ENCODE data around the gene SIRT4. TPM values are rescaled to one million over a fixed set of nuclear protein-coding genes. Genes with fewer than 3 reads are reported as not detected.
A peak's percentile ranks its signal among the peaks of the same experiment; 100 is the strongest.

Gene SIRT4

DNA sequence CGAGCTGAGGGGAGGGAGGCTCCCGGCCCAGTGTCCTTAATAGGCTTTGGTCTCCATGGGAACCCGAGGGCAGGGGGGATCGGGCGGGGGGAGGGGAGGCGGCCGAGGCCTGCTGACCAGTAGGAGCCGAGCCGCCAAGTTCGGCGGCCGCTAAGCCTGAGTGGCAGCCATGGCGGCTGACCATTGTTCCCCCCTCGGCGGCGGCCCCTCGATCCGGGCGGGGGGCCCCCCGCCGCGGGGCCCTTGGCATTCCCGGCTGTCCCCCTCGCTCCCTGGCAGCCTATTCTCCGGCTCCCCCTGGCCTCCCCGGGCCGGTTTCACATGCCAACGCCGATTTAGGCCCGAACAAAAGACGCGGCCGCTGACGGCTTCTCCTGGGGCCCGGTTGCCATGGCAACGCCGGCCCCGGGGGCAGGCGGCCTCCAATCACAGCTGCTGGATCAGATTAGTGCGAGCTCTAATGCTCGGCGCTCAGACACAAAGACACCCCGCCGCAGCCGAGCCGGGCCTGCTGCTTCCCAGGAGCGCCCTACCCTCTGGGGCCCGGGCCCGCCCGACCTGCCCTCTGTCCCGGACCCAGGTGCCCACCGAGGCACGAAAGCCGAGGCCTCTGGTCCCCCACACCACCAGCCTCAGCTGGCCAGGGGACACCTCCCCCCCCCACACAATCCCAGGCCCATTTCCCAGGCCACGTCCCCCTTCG, 59.5 kb downstream of the SIRT4 start:
- peak overlapping the region; percentile 94 for H4K8ac ChIP-seq (ENCODE audit: low read length)
- peak; percentile 82 for DNase-seq
- no peak overlapping the region for H2BK5ac ChIP-seq (ENCODE audit: low read depth, low read length, poor library complexity, severe bottlenecking)
- peak overlapping the region; percentile 70 to 85 for H3K18ac ChIP-seq (ENCODE audit: low read depth in 1 of 2, low read length in 2 of 2)
- peak overlapping the region; percentile 42 for H2BK120ac ChIP-seq (ENCODE audit: low read depth, low read length)
- H3K4ac ChIP-seq (ENCODE audit: low read depth in 1 of 2, low read length in 2 of 2), result peak overlapping the region in 1 of 2 experiments; percentile 94
- 10% methylated on average over 43 of the region's 56 CpGs for WGBS
- peak overlapping the region; percentile 94 for H2BK15ac ChIP-seq (ENCODE audit: low read depth, poor library complexity, severe bottlenecking)
- H2AFZ ChIP-seq (ENCODE audit: low read depth, low read length), result peak overlapping the region; percentile 83
- no peak overlapping the region for H3K27ac ChIP-seq (ENCODE audit: low read length, poor library complexity, severe bottlenecking)
- H3K9ac ChIP-seq (ENCODE audit: low read length), result peak overlapping the region; percentile 86
- H3K36me3 ChIP-seq (ENCODE audit: control insufficient read depth in 1 of 2, insufficient read depth in 2 of 2, low read depth in 1 of 2, low read length in 2 of 2), result no peaks in the 10 kb centered on the region
- H3K27me3 ChIP-seq (ENCODE audit: control insufficient read depth in 1 of 2, insufficient read depth in 1 of 2, low read length in 2 of 2), result peaks cover 23 to 63% of the 10 kb centered on the region in 2 experiments
- peak overlapping the region; percentile 81 for H3K4me2 ChIP-seq (ENCODE audit: low read length, poor library complexity, severe bottlenecking)
- peaks cover 16% of the 10 kb centered on the region for H3K4me1 ChIP-seq (ENCODE audit: control insufficient read depth, insufficient read depth, low read depth, low read length)
- peak overlapping the region in 1 of 2 experiments; percentile 64 for H3K14ac ChIP-seq (ENCODE audit: low read length in 2 of 2)
- no peaks in the 10 kb centered on the region for H3K9me3 ChIP-seq (ENCODE audit: control insufficient read depth, low read length)
- peak overlapping the region; percentile 48 to 49 for H3K4me3 ChIP-seq (ENCODE audit: insufficient read depth in 1 of 2, low read depth in 1 of 2, low read length in 2 of 2)
- no peaks in the 10 kb centered on the region for H3K79me1 ChIP-seq (replicated peaks; ENCODE audit: low read length, poor library complexity, severe bottlenecking)
- no peak overlapping the region for H3K23ac ChIP-seq (ENCODE audit: low read length in 2 of 2)
- peak overlapping the region; percentile 33 for H2AK5ac ChIP-seq (ENCODE audit: low read length, severe bottlenecking)
- H2BK12ac ChIP-seq (ENCODE audit: low read length in 2 of 2), result peak overlapping the region; percentile 6 to 80
- H4K91ac ChIP-seq (ENCODE audit: low read length), result peak overlapping the region; percentile 71

Small RNA genes lying within 50 kb of the gene (small RNA-seq; reads per million reads assigned to genes)
- gene RNU4-1 (ENCODE audit: low read depth) (3,547 reads per million, percentile 99 among the genes with 10 or more reads in this experiment), gene RNU4-2 (ENCODE audit: low read depth) (959 reads per million, percentile 97 among the genes with 10 or more reads in this experiment), gene RNU6-1088P (ENCODE audit: low read depth) (not detected)
